ENCODE data around the gene TNNI2. TPM values are rescaled to one million over a fixed set of nuclear protein-coding genes. Genes with fewer than 3 reads are reported as not detected.
"Not testable (repeated sequence)": the region's sequence is repeated elsewhere in the genome, so short reads cannot be mapped to it uniquely, and the experiment has no call there.

TNNI2 gene
- total and polyA plus RNA-seq, 9 donors: 0.41 to 1.2 (median 0.66) TPM; not detected in 5

DNA sequence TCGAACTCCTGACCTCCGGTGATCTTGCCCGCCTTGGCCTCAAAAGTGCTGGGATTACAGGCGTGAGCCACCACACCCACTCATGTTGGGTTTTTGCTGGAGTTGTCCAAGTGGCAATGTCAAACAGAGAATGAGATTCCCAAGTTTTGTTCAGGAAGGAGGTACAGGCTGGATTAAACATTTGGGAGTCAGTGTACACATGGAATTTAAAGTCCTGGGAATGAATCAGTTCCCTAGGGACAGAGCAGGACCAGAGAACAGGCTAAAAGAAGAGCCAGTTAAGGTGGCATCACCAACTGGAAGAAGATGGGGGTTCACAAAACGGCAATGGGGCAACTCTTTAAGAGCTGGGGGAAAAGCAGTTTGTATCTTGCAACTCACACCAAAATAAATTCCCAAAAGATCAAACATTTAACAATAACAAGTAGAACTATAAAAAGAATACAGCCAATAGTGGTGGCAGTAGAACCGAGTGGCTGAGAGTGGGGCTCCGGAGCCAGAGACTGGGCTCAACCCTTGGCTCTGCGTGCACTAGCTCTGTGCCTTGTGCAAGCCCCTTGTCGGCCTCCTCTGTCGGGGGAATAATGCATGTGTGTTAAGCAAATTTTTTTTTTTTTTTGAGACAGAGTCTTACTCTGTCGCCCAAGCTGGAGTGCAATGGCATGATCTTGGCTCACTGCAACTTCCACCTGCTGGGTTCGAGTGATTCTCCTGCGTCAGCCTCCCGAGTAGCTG lies 41.2 kb upstream of the TNNI2 start:
- Histone ChIP-seq H3K36me3 (no peaks in the 10 kb centered on the region), H3K4me1 (ENCODE audit: insufficient read depth) (no peaks in the 10 kb centered on the region), H3K27ac (no peak overlapping the region), H3K4me3 (no peak overlapping the region), H3K9me3 (no peaks in the 10 kb centered on the region), H3K27me3 (no peaks in the 10 kb centered on the region)
- 84 to 90% (median 84%) methylated on average over 14 of the region's 14 CpGs for WGBS, 3 donors
- TF ChIP-seq EP300 (IDR thresholded peaks at IDR 0.05): no peak
- no peak for TF ChIP-seq POLR2A (IDR thresholded peaks at IDR 0.05)
- TF ChIP-seq, protein P1, sequence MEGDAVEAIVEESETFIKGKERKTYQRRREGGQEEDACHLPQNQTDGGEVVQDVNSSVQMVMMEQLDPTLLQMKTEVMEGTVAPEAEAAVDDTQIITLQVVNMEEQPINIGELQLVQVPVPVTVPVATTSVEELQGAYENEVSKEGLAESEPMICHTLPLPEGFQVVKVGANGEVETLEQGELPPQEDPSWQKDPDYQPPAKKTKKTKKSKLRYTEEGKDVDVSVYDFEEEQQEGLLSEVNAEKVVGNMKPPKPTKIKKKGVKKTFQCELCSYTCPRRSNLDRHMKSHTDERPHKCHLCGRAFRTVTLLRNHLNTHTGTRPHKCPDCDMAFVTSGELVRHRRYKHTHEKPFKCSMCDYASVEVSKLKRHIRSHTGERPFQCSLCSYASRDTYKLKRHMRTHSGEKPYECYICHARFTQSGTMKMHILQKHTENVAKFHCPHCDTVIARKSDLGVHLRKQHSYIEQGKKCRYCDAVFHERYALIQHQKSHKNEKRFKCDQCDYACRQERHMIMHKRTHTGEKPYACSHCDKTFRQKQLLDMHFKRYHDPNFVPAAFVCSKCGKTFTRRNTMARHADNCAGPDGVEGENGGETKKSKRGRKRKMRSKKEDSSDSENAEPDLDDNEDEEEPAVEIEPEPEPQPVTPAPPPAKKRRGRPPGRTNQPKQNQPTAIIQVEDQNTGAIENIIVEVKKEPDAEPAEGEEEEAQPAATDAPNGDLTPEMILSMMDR (IDR thresholded peaks at IDR 0.05): no peak
- intact Hi-C loops (cut with DNase I): no loop called here
- DNase-seq: no peak

DNA sequence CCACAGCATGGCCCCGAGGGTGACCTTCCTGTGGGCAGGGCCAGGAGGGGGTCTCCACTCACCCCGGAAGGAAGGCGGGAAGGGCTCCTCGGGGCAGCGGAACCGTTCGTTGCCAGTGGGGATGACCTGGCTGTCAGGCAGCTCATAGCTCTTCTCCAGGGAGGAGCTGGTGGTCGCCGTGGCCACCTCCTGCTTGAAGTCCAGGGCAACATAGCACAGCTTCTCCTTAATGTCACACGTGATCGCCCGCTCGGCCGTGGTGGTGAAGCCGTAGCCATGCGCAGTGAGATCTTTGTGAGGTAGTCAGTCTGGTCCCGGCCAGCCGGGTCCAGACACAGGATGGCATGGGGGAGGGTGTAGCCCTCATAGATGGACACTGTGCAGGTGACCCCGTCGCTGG lies 35.5 kb upstream of the TNNI2 start:
- 91 to 95% (median 94%) methylated on average over 20 of the region's 20 CpGs for WGBS, 3 donors
- intact Hi-C loops (cut with DNase I): no loop called here
- Histone ChIP-seq H3K9me3 (no peaks in the 10 kb centered on the region), H3K36me3 (no peaks in the 10 kb centered on the region), H3K4me1 (ENCODE audit: insufficient read depth) (no peaks in the 10 kb centered on the region), H3K27ac (no peak overlapping the region), H3K4me3 (no peak overlapping the region), H3K27me3 (no peaks in the 10 kb centered on the region)
- TF ChIP-seq, protein P1 (IDR thresholded peaks at IDR 0.05): no peak
- TF ChIP-seq EP300 (IDR thresholded peaks at IDR 0.05) (no peak), POLR2A (IDR thresholded peaks at IDR 0.05) (no peak)
- no peak for DNase-seq

DNA sequence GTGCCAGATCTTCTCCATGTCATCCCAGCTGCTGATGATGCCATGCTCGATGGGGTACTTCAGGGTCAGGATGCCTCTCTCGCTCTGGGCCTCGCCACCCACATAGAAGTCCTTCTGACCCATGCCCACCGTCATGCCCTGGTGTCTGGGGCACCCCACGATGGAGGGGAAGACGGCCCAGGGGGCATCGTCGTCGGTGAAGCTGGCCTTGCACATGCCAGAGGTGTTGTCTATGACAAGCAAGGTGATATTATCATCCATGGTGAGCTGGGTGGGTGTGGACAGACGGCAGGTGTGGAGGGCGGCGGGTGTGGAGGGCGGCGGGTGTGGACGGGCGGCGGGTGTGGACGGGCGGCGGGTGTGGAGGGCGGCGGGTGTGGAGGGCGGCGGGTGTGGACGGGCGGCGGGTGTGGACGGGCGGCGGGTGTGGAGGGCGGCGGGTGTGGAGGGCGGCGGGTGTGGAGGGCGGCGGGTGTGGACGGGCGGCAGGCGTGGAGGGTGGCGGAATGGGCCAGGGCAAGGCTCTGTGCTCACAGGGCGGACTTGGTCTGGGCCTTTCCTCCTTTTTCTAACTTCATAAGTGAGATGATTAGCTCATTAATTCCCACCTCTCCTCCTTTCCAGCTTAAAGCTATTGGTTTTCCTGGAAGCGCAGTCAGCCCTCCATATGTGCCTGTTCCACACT lies 34.8 kb upstream of the TNNI2 start:
- H3K4me1 ChIP-seq (ENCODE audit: insufficient read depth); H3K36me3 ChIP-seq; H3K4me3 ChIP-seq; H3K27ac ChIP-seq; H3K27me3 ChIP-seq; H3K9me3 ChIP-seq; intact Hi-C loops (cut with DNase I); DNase-seq: not testable (repeated sequence)
- 89 to 94% (median 92%) methylated on average over 25 to 32 of the region's 42 CpGs for WGBS, 3 donors

DNA sequence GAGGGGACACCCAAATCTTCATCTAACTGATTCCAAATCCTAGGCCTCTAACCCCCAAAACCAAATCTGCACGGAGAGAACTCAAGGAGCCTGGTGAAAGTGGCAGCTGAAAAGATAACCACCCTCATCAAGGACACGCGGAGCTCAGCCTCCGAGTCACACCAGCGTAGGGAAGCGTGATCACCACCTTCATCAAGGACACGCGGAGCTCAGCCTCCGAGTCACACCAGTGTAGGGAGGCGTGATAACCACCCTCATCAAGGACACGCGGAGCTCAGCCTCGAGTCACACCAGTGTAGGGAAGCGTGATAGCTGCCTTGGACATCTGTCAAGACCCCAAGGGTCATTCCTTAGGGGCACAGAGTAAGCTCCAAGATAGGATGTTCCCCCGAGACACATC lies 33.3 kb upstream of the TNNI2 start:
- no peak for TF ChIP-seq POLR2A (IDR thresholded peaks at IDR 0.05)
- TF ChIP-seq, protein P1 (IDR thresholded peaks at IDR 0.05): no peak
- TF ChIP-seq EP300 (IDR thresholded peaks at IDR 0.05): no peak
- DNase-seq: no peak
- Histone ChIP-seq H3K9me3 (no peaks in the 10 kb centered on the region), H3K27me3 (no peaks in the 10 kb centered on the region), H3K27ac (no peak overlapping the region), H3K4me1 (ENCODE audit: insufficient read depth) (no peaks in the 10 kb centered on the region), H3K4me3 (no peak overlapping the region), H3K36me3 (no peaks in the 10 kb centered on the region)
- intact Hi-C loops (cut with DNase I): no loop called here
- 58 to 83% (median 66%) methylated on average over 15 of the region's 15 CpGs for WGBS, 3 donors
